Measurements from ENCODE around the gene PLEKHF1.

PLEKHF1 gene

GRCh38 chr19:29628661-29629385 is 36.4 kb upstream of the PLEKHF1 start:
- Histone ChIP-seq H4K20me1 (ENCODE audit: control insufficient read depth, insufficient read depth, low read depth, low read length) (no peaks in the 10 kb centered on the region), H3K4me2 (ENCODE audit: low read length) (no peak overlapping the region), H3K4me1 (ENCODE audit: control insufficient read depth, low read length) (peaks cover 13% of the 10 kb centered on the region), H3K27me3 (ENCODE audit: control insufficient read depth, low read length) (no peaks in the 10 kb centered on the region), H3K36me3 (ENCODE audit: control insufficient read depth, low read length) (no peaks in the 10 kb centered on the region), H3K27ac (ENCODE audit: low read depth, low read length) (no peak overlapping the region), H3K9me2 (replicated peaks; ENCODE audit: control insufficient read depth, low read length) (no peaks in the 10 kb centered on the region), H3K9me3 (ENCODE audit: control insufficient read depth, insufficient read depth, low read length) (no peaks in the 10 kb centered on the region), H3K4me3 (ENCODE audit: low read length) (no peak overlapping the region), H3K79me2 (ENCODE audit: control insufficient read depth, low read length) (no peaks in the 10 kb centered on the region), H3F3A (ENCODE audit: control insufficient read depth, insufficient read depth) (no peaks in the 10 kb centered on the region)
- TF ChIP-seq CTCF (IDR thresholded peaks at IDR 0.05; ENCODE audit: low read depth, low read length, poor library complexity, severe bottlenecking) (no peak), EZH2phosphoT487 (IDR thresholded peaks at IDR 0.05; ENCODE audit: borderline replicate concordance, low read length) (no peak)

DNA sequence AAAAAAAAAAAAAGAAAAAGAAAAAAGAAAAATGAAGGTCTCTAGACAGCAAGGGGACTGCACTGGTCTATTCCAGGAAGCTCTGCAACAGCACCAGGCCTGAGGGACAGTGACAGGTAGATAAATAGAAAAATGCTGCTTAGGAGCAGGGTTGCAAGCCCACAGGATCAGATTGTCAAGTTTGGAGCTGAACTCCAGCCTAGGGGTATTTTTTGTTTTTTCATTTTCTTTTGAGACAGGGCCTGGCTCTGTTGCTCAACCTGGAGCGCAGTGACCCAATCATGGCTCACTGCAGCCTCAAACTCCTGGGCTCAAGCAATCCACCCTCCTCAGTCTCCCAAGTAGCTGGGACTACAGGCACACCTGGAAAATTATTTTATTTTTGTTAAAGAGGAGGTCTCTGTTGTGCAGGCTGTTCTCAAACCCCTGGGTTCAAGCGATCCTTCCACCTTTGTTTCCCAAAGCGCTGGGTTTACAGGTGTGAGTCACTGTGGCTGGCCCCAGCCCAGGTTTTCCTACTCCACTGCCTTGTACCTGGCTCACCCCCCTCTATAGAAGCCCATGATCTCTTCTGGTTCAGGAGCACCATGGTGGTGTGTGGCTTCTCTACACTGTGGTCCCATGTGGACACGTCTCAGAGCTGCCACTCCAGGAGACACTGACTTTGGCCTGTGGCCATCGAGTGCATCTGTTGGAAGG is 35.3 kb upstream of the PLEKHF1 start:
- Histone ChIP-seq H3K4me1 (ENCODE audit: control insufficient read depth, low read length) (peaks cover 13% of the 10 kb centered on the region), H4K20me1 (ENCODE audit: control insufficient read depth, insufficient read depth, low read depth, low read length) (no peaks in the 10 kb centered on the region)
- no peak for TF ChIP-seq EZH2phosphoT487 (IDR thresholded peaks at IDR 0.05; ENCODE audit: borderline replicate concordance, low read length)
- no peak for TF ChIP-seq CTCF (IDR thresholded peaks at IDR 0.05; ENCODE audit: low read depth, low read length, poor library complexity, severe bottlenecking)

GRCh38 chr19:29630655-29631054 is 34.6 kb upstream of the PLEKHF1 start:
- peaks cover 13% of the 10 kb centered on the region for H3K4me1 ChIP-seq (ENCODE audit: control insufficient read depth, low read length)
- no peaks in the 10 kb centered on the region for H3K27me3 ChIP-seq (ENCODE audit: control insufficient read depth, low read length)
- no peaks in the 10 kb centered on the region for H3K9me3 ChIP-seq (ENCODE audit: control insufficient read depth, insufficient read depth, low read length)
- no peaks in the 10 kb centered on the region for H3F3A ChIP-seq (ENCODE audit: control insufficient read depth, insufficient read depth)
- H3K79me2 ChIP-seq (ENCODE audit: control insufficient read depth, low read length), result no peaks in the 10 kb centered on the region
- H3K36me3 ChIP-seq (ENCODE audit: control insufficient read depth, low read length), result no peaks in the 10 kb centered on the region
- H3K4me3 ChIP-seq (ENCODE audit: low read length), result no peak overlapping the region
- H3K27ac ChIP-seq (ENCODE audit: low read depth, low read length), result no peak overlapping the region
- H4K20me1 ChIP-seq (ENCODE audit: control insufficient read depth, insufficient read depth, low read depth, low read length), result no peaks in the 10 kb centered on the region
- TF ChIP-seq EZH2phosphoT487 (IDR thresholded peaks at IDR 0.05; ENCODE audit: borderline replicate concordance, low read length), result no peak
- TF ChIP-seq CTCF (IDR thresholded peaks at IDR 0.05; ENCODE audit: low read depth, low read length, poor library complexity, severe bottlenecking), result no peak
- no peak overlapping the region for H3K4me2 ChIP-seq (ENCODE audit: low read length)
- no peaks in the 10 kb centered on the region for H3K9me2 ChIP-seq (replicated peaks; ENCODE audit: control insufficient read depth, low read length)

More for the DNA sequence above, 35.3 kb upstream of the PLEKHF1 start:
- Histone ChIP-seq H3K27me3 (ENCODE audit: control insufficient read depth, low read length) (no peaks in the 10 kb centered on the region), H3F3A (ENCODE audit: control insufficient read depth, insufficient read depth) (no peaks in the 10 kb centered on the region), H3K79me2 (ENCODE audit: control insufficient read depth, low read length) (no peaks in the 10 kb centered on the region), H3K36me3 (ENCODE audit: control insufficient read depth, low read length) (no peaks in the 10 kb centered on the region), H3K27ac (ENCODE audit: low read depth, low read length) (no peak overlapping the region), H3K9me2 (replicated peaks; ENCODE audit: control insufficient read depth, low read length) (no peaks in the 10 kb centered on the region), H3K4me2 (ENCODE audit: low read length) (no peak overlapping the region), H3K4me3 (ENCODE audit: low read length) (no peak overlapping the region), H3K9me3 (ENCODE audit: control insufficient read depth, insufficient read depth, low read length) (no peaks in the 10 kb centered on the region)

Data from DOHH2 (cell line).